GM12878 (cell line): ENCODE data around the gene SELP. TPM values are rescaled to one million over a fixed set of nuclear protein-coding genes. Genes with fewer than 3 reads are reported as not detected.

Source experiments
- ATAC-seq: fragments of 200-7000 bp; cut with Tn5 transposase; 3 replicates; pipeline ENCODE4 v1.9.1; 2020; ENCODE audit warnings: mild to moderate bottlenecking, moderate library complexity
- BruUV-seq: library from RNA; stranded (reverse); fragments of 400-500 nt; replicated peaks from 2 replicates; lab custom pipeline; 2021; lab: Mats Ljungman, UMichigan
- CTCF ChIA-PET: fragments of 300-600 bp; sonication (Branson Sonifier 250); formaldehyde crosslinking; extraction: SDS; loops from one replicate; lab custom pipeline; 2021; ENCODE audit warnings: inconsistent platforms; lab: Yijun Ruan, JAX
- POLR2A ChIA-PET: fragments of 350-600 bp; formaldehyde crosslinking; extraction: SDS; loops from one replicate; lab custom pipeline; 2021; ENCODE audit warnings: inconsistent platforms; lab: Charles Lee
- RAD21 ChIA-PET: fragments of 300-600 bp; sonication (Branson Sonifier 250); formaldehyde crosslinking; loops from one replicate; lab custom pipeline; 2023; ENCODE audit warnings: antibody characterized with exemption; ENCODE audit not compliant: unreplicated experiment; lab: Charles Lee
- SMC1A ChIA-PET: fragments of 300-600 bp; sonication (Branson Sonifier 250); formaldehyde crosslinking; loops from one replicate; lab custom pipeline; 2023; ENCODE audit not compliant: unreplicated experiment, uncharacterized antibody; lab: Charles Lee
- DNase-seq: peaks from one replicate; pipeline ENCODE4 v3.0.0-alpha.2; 2011; ENCODE audit warnings: low read depth, low spot score
- FAIRE-seq: peaks from 3 replicates; lab custom pipeline; 2011; peaks lifted over from hg19 to GRCh38; lab: Jason Lieb, UNC
- H2AFZ ChIP-seq: 2 replicates; pipeline ENCODE4 v1.6.0; 2011; ENCODE audit warnings: low read depth, low read length, control low read depth; ENCODE audit not compliant: control insufficient read depth
- H3K27ac ChIP-seq: 2 replicates; pipeline ENCODE4 v1.5.1; 2011; ENCODE audit warnings: control low read depth; ENCODE audit not compliant: control insufficient read depth, insufficient read depth
- H3K27me3 ChIP-seq, 2 experiments: replicated peaks in 1 of 2; 2 replicates each; pipeline versions ENCODE4 v1.6.0 to v1.6.1; 2011; ENCODE audit warnings: low read length in 1 of 2; ENCODE audit not compliant: control insufficient read depth in 2 of 2, insufficient read depth in 2 of 2
- H3K36me3 ChIP-seq, 2 experiments: 2 replicates each; pipeline ENCODE4 v1.5.1; 2011; ENCODE audit warnings: low read length in 1 of 2; ENCODE audit not compliant: control insufficient read depth in 2 of 2, insufficient read depth in 2 of 2
- H3K4me1 ChIP-seq: 2 replicates; pipeline ENCODE4 v1.6.1; 2011; ENCODE audit warnings: mild to moderate bottlenecking, low read length, moderate library complexity, mixed read lengths; ENCODE audit not compliant: control insufficient read depth, insufficient read depth
- H3K4me2 ChIP-seq: 2 replicates; pipeline ENCODE4 v1.6.0; 2011; ENCODE audit warnings: control low read depth; ENCODE audit not compliant: control insufficient read depth, insufficient read depth
- H3K4me3 ChIP-seq: fragments of 200-600 bp; sonication (generic); 2 replicates; pipeline ENCODE4 v1.5.1; 2016
- H3K79me2 ChIP-seq: 2 replicates; pipeline ENCODE4 v1.6.0; 2011; ENCODE audit warnings: low read length; ENCODE audit not compliant: control insufficient read depth, insufficient read depth
- H3K9ac ChIP-seq: 2 replicates; pipeline ENCODE4 v1.8.0; 2011; ENCODE audit warnings: low read length, control low read depth, mixed read lengths; ENCODE audit not compliant: control insufficient read depth, insufficient read depth
- H3K9me3 ChIP-seq: replicated peaks from 3 replicates; pipeline ENCODE4 v1.5.1; 2011; ENCODE audit warnings: mild to moderate bottlenecking, low read length; ENCODE audit not compliant: control insufficient read depth, insufficient read depth
- H4K20me1 ChIP-seq: 2 replicates; pipeline ENCODE4 v1.6.0; 2011; ENCODE audit not compliant: control insufficient read depth, insufficient read depth
- BRCA1 ChIP-seq: IDR thresholded peaks from 2 replicates; pipeline ENCODE4 v1.6.1; 2011; ENCODE audit warnings: low read depth, low read length, improper control_type of control experiment
- JUND ChIP-seq: IDR thresholded peaks from 2 replicates; pipeline ENCODE4 v1.6.1; 2012; ENCODE audit warnings: low read depth, mild to moderate bottlenecking, low read length, improper control_type of control experiment, moderate library complexity
- MXI1 ChIP-seq: fragments of 150-350 bp; IDR thresholded peaks from 2 replicates; pipeline ENCODE4 v1.6.1; 2011; ENCODE audit warnings: low read depth, mild to moderate bottlenecking, inconsistent platforms, low read length, improper control_type of control experiment
- POU2F2 ChIP-seq: IDR thresholded peaks from 3 replicates; pipeline ENCODE4 v1.6.1; 2011; ENCODE audit warnings: low read depth, mild to moderate bottlenecking, low read length, borderline replicate concordance
- SMAD1 ChIP-seq: fragments of 450-650 bp; IDR thresholded peaks from 2 replicates; pipeline ENCODE4 v1.6.1; 2018; ENCODE audit warnings: mild to moderate bottlenecking, low read depth; ENCODE audit not compliant: partially characterized antibody
- SREBF2 ChIP-seq: IDR thresholded peaks from 2 replicates; pipeline ENCODE4 v1.6.1; 2012; ENCODE audit warnings: mild to moderate bottlenecking, low read length
- TAF1 ChIP-seq: IDR thresholded peaks from 2 replicates; pipeline ENCODE4 v1.6.1; 2011; ENCODE audit warnings: mild to moderate bottlenecking, low read depth, low read length, borderline replicate concordance
- USF1 ChIP-seq: IDR thresholded peaks from 2 replicates; pipeline ENCODE4 v1.6.1; 2011; ENCODE audit warnings: borderline replicate concordance, low read depth, mild to moderate bottlenecking, moderate library complexity, mixed read lengths, low read length; ENCODE audit not compliant: insufficient read depth; ENCODE audit errors: extremely low read length
- YBX1 ChIP-seq: fragments of 450-650 bp; IDR thresholded peaks from 2 replicates; pipeline ENCODE4 v1.6.1; 2016; ENCODE audit warnings: antibody characterized with exemption
- WGBS: methylation state at CpG from one replicate; pipeline ENCODE4 v1.1.6; 2016; ENCODE audit warnings: low lambda C conversion rate; ENCODE audit not compliant: insufficient replicate concordance, insufficient coverage; ENCODE audit errors: missing lambda C conversion rate; 5-methylcytosine and 5-hydroxymethylcytosine counted together
- in situ Hi-C: fragments of 300-500 bp; cut with MboI; formaldehyde crosslinking; loops from 9 replicates; pipeline ENCODE4 v1.14.3; 2018; ENCODE audit warnings: mixed read lengths
- intact Hi-C: fragments of 100-400 bp; cut with micrococcal nuclease; formaldehyde crosslinking; loops from one replicate; pipeline ENCODE4 v1.14.2; 2022; ENCODE audit not compliant: unreplicated experiment
- polyA plus RNA-seq, 11 experiments: library from polyadenylated mRNA; depleted of rRNA in 4 of 11; unstranded in 6 of 11; stranded (reverse) in 5 of 11; fragments of >200 nt; fragmentation: Nextera tagmentation in 4 of 11; fragmentation: Illumina TruSeq in 1 of 11; extraction: Ambion mirVana in 4 of 11; extraction: Trizol in 1 of 11; gene quantifications; 1 replicate in 1 of 11; 2 replicates in 10 of 11; pipeline versions ENCODE4 v1.2.1 to v1.2.3, GENCODE V29; 2011 to 2016; ENCODE audit warnings: inconsistent platforms in 2 of 11, missing spikeins in 2 of 11, low read depth in 1 of 11
- total RNA-seq, 4 experiments: library from RNA; depleted of rRNA in 3 of 4; stranded (reverse); fragments of >200 nt in 3 of 4; fragmentation: Illumina TruSeq in 1 of 4; extraction: Trizol in 1 of 4; gene quantifications; 2 replicates each; pipeline versions ENCODE4 v1.2.1 to v1.2.3, GENCODE V29; 2013 to 2021
- TF ChIP-seq, protein P1 (sequence below): IDR thresholded peaks from 2 replicates; pipeline ENCODE4 v1.6.1; 2011; ENCODE audit warnings: borderline replicate concordance, low read depth, mild to moderate bottlenecking, moderate library complexity, low read length; ENCODE audit not compliant: insufficient read depth, poor library complexity, severe bottlenecking
- TF ChIP-seq, protein P2 (sequence below): IDR thresholded peaks from 2 replicates; pipeline ENCODE4 v1.6.1; 2012; ENCODE audit warnings: low read depth, low read length, improper control_type of control experiment

SELP gene
- total and polyA plus RNA-seq, 10 of the 15 experiments (the other 5 are each of a cell fraction or from before 2014, with no cell fraction given) = 0.04 to 0.23 (median 0.06) TPM; not detected in 7

DNA sequence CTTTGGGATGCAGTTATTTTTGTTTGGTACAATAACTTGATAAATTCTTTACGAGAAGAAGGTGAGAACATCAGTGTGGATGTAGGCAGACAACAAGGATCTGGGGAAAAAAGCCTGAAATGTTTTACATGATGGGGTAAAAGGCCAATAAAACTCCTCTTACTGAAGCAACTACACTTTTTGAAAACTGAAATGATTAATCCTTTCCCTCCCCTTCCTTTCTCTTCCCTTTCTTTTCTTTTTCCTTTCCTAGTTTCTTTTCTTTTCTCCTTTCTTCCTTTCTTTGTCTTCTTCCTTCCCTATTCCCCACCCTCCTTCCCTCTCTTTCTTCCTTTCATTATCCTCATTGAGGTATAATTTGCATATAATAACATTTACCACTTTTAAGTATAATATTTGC lies 68.2 kb downstream of the SELP start:
- WGBS = 70% methylated on average over 1 of the region's 1 CpG
- Histone ChIP-seq H3K4me3 (no peak overlapping the region), H4K20me1 (no peaks in the 10 kb centered on the region), H3K27ac (no peak overlapping the region), H3K4me1 (no peaks in the 10 kb centered on the region), H3K9me3 (no peaks in the 10 kb centered on the region), H2AFZ (no peak overlapping the region), H3K9ac (no peak overlapping the region), H3K36me3 (no peaks in the 10 kb centered on the region), H3K27me3 (no peaks in the 10 kb centered on the region), H3K79me2 (no peaks in the 10 kb centered on the region), H3K4me2 (no peak overlapping the region)
- ChIA-PET POLR2A (interaction anchor here (0.6 kb wide), 1 partner anchor 94 kb away, joined by 4 read pairs; no protein-coding TSS in a partner anchor), SMC1A (interaction anchor here (0.6 kb wide), 1 partner anchor 150 kb away, joined by 4 read pairs; no protein-coding TSS in a partner anchor), CTCF (interaction anchor here (0.7 to 1.4 kb wide), 3 partner anchors 9 to 151 kb away, joined by 3 read pairs; no protein-coding TSS in a partner anchor), RAD21 (no interaction called here)
- no TSS peak for BruUV-seq
- in situ Hi-C loops = no loop called here
- no peak for FAIRE-seq
- no peak for ATAC-seq
- no peak for DNase-seq
- intact Hi-C loops = no loop called here
- no peak for TF ChIP-seq POU2F2
- no peak for TF ChIP-seq JUND
- no peak for TF ChIP-seq YBX1
- no peak for TF ChIP-seq TAF1
- TF ChIP-seq BRCA1 = no peak
- no peak for TF ChIP-seq MXI1
- TF ChIP-seq, protein P1, sequence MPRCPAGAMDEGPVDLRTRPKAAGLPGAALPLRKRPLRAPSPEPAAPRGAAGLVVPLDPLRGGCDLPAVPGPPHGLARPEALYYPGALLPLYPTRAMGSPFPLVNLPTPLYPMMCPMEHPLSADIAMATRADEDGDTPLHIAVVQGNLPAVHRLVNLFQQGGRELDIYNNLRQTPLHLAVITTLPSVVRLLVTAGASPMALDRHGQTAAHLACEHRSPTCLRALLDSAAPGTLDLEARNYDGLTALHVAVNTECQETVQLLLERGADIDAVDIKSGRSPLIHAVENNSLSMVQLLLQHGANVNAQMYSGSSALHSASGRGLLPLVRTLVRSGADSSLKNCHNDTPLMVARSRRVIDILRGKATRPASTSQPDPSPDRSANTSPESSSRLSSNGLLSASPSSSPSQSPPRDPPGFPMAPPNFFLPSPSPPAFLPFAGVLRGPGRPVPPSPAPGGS = no peak
- no peak for TF ChIP-seq SREBF2
- TF ChIP-seq USF1 = no peak
- TF ChIP-seq SMAD1 = no peak
- TF ChIP-seq, protein P2, sequence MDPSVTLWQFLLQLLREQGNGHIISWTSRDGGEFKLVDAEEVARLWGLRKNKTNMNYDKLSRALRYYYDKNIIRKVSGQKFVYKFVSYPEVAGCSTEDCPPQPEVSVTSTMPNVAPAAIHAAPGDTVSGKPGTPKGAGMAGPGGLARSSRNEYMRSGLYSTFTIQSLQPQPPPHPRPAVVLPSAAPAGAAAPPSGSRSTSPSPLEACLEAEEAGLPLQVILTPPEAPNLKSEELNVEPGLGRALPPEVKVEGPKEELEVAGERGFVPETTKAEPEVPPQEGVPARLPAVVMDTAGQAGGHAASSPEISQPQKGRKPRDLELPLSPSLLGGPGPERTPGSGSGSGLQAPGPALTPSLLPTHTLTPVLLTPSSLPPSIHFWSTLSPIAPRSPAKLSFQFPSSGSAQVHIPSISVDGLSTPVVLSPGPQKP = no peak
